ENCODE results near the gene CFAP126.
A peak's percentile ranks its signal among the peaks of the same experiment; 100 is the strongest.
"Not testable (repeated sequence)": the region's sequence is repeated elsewhere in the genome, so short reads cannot be mapped to it uniquely, and the experiment has no call there.

The CFAP126 gene, protein sequence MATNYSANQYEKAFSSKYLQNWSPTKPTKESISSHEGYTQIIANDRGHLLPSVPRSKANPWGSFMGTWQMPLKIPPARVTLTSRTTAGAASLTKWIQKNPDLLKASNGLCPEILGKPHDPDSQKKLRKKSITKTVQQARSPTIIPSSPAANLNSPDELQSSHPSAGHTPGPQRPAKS
- total RNA-seq = 0 to 0.67 (median 0) reads per million in 9 experiments

- peak; percentile 42 to 48 (median 45) for DNase-seq
- no peak within 1 kb of the TSS for H3K4me3 Mint-ChIP-seq
- no peaks in the 10 kb centered on the region for H3K27me3 Mint-ChIP-seq
- H3K4me1 Mint-ChIP-seq (ENCODE audit: low read depth in 2 of 2) = peaks cover 7% of the 10 kb centered on the region in 2 donors
- H3K27ac Mint-ChIP-seq = peak within 1 kb of the TSS; percentile 89 to 93
- peaks cover 20% of the 10 kb centered on the region for H3K36me3 Mint-ChIP-seq (ENCODE audit: insufficient read depth)
- peak; percentile 100 for ATAC-seq (replicated peaks)
- H3K9me3 Mint-ChIP-seq = no peaks in the 10 kb centered on the region
Observed at GRCh38 chr1:161367684-161368400, at the start of gene CFAP126. Gene CFAP126 (minus strand): TSS chr1:161367876. CDS start chr1:161367868, 8 bp downstream.

- not testable (repeated sequence) for H3K27ac Mint-ChIP-seq; H3K4me3 Mint-ChIP-seq; DNase-seq; H3K36me3 Mint-ChIP-seq (ENCODE audit: insufficient read depth); ATAC-seq (replicated peaks); H3K27me3 Mint-ChIP-seq; H3K9me3 Mint-ChIP-seq
- peaks cover 13 to 15% of the 10 kb centered on the region in 2 donors for H3K4me1 Mint-ChIP-seq (ENCODE audit: low read depth in 2 of 2)
Observed at GRCh38 chr1:161413050-161413449, 45.4 kb upstream of the CFAP126 start.

GRCh38 chr1:161410636-161410970, 42.9 kb upstream of the CFAP126 start:
- DNase-seq; ATAC-seq (replicated peaks); H3K9me3 Mint-ChIP-seq; H3K4me3 Mint-ChIP-seq; H3K36me3 Mint-ChIP-seq (ENCODE audit: insufficient read depth); H3K27me3 Mint-ChIP-seq: not testable (repeated sequence)
- peaks cover 15 to 19% of the 10 kb centered on the region in 2 donors for H3K4me1 Mint-ChIP-seq (ENCODE audit: low read depth in 2 of 2)
- peak overlapping the region in 1 of 2 donors; percentile 64 for H3K27ac Mint-ChIP-seq

DNA sequence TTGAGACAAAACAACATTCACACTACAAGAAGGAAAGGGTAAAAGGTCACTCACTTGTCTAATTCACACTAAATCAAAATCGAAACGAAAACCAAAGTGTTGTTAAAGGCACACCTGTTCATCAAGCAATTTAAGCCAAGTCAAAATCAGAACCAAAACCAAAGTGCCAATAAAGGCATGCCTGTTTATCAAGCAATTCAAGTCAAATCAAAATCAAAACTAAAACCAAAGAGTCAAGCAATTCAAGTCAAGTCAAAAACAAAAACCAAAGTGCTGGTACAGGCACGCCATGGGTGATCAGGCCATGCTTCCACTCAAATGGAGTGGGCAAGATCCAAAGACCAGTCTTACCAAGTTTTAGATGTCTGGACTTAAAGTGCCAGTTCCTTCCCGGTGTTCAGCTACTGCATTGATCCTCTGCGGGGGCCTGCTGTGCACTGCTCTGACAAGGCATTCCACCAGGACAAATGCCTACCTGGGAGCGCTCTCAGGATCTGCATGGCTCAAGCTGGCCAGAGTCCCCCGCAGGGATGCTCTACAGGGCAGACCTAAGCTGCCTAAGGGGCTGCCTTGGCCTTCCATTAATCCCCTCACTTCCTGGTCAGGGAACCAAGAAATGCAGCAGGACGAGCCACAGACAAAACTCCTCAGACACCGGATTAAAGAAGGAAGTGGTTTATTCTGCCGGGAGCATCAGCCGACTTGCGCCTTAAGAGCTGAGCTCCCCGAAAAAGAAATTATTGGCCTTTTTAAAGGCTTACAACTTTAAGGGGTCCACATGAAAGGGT, 42.4 kb upstream of the CFAP126 start:
- H3K9me3 Mint-ChIP-seq; H3K36me3 Mint-ChIP-seq (ENCODE audit: insufficient read depth); DNase-seq; H3K27me3 Mint-ChIP-seq: not testable (repeated sequence)
- peak; percentile 64 for ATAC-seq (replicated peaks)
- Mint-ChIP-seq H3K4me1 (ENCODE audit: low read depth in 2 of 2) (peaks cover 15 to 23% of the 10 kb centered on the region in 2 donors), H3K27ac (peak overlapping the region; percentile 64 to 84), H3K4me3 (peak overlapping the region; percentile 50 to 55)

DNA sequence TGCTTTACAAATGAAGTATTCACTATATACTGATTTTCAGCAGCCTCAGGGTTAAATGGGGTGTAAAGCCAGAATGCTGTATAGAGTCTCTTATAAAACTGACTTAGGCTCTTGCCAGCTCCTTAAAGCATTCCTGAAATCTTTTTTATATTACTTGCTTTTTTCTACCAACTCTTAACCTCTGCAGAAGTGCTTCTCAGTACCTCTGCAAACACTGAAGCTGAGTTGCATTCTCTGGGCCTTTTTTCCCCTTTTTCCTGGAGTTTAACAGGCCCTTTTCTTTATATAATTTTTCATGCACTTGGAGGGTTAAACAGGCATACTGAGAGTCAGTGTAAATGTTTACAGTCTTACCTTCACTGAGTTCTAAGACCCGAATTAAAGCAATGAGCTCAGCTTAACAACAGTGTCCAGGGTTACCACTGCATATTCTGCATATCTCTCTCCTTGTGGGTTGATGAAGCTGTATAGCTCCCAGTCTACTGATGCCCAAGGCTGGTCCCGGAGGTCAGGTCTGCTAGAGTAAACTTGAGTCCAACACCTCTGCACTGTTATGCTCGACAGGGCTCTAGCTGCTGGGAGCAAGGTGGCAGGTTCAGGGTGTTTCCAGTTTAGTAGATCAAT, 40.9 kb upstream of the CFAP126 start:
- H3K4me3 Mint-ChIP-seq = no peak overlapping the region
- H3K36me3 Mint-ChIP-seq (ENCODE audit: insufficient read depth) = peaks cover 3% of the 10 kb centered on the region
- no peaks in the 10 kb centered on the region for H3K27me3 Mint-ChIP-seq
- H3K9me3 Mint-ChIP-seq = no peaks in the 10 kb centered on the region
- H3K27ac Mint-ChIP-seq = peak overlapping the region in 1 of 2 donors; percentile 64
- H3K4me1 Mint-ChIP-seq (ENCODE audit: low read depth in 2 of 2) = peaks cover 20 to 35% of the 10 kb centered on the region in 2 donors
- ATAC-seq (replicated peaks) = no peak
- DNase-seq = no peak

GRCh38 chr1:161407451-161407985, 39.8 kb upstream of the CFAP126 start:
- Mint-ChIP-seq H3K27ac (no peak overlapping the region), H3K4me1 (ENCODE audit: low read depth in 2 of 2) (peaks cover 20 to 35% of the 10 kb centered on the region in 2 donors), H3K4me3 (no peak overlapping the region), H3K36me3 (ENCODE audit: insufficient read depth) (peaks cover 3% of the 10 kb centered on the region), H3K27me3 (no peaks in the 10 kb centered on the region), H3K9me3 (no peaks in the 10 kb centered on the region)
- ATAC-seq (replicated peaks) (no peak), DNase-seq (no peak)

DNA sequence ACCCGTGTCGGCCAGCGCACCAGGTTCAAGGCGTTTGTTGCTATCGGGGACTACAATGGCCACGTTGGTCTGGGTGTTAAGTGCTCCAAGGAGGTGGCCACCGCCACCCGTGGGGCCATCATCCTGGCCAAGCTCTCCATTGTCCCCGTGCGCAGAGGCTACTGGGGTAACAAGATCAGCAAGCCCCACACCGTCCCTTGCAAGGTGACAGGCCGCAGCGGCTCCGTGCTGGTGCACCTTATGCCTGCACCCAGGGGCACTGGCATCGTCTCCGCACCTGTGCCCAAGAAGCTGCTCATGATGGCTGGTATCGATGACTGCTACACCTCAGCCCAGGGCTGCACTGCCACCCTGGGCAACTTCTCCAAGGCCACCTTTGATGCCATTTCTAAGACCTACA, 38.9 kb upstream of the CFAP126 start:
- ATAC-seq (replicated peaks); H3K27me3 Mint-ChIP-seq; H3K4me3 Mint-ChIP-seq; H3K9me3 Mint-ChIP-seq; H3K36me3 Mint-ChIP-seq (ENCODE audit: insufficient read depth); H3K27ac Mint-ChIP-seq; DNase-seq: not testable (repeated sequence)
- peaks cover 23 to 35% of the 10 kb centered on the region in 2 donors for H3K4me1 Mint-ChIP-seq (ENCODE audit: low read depth in 2 of 2)

DNA sequence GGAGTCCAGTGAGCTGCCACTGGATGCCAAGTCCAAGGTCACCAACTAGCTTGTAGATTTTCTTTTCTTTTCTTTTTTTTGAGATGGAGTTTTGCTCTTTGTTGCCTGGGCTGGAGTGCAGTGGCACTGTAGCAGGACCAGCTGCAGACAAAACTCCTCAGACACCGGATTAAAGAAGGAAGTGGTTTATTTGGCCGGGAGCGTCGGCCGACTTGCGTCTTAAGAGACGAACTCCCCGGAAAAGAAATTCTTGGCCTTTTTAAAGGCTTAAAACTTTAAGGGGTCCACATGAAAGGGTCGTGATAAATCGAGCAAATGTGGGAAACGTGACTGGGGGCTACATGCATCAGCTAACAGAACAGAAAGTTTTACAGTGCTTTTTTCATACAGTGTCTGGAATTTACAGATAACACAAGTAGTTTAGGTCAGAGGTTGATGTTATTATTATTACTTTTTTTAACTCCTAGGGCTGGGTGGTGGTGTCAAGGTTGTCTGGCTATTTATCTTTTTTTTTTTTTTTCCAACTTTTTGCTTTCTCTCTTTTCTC, 36.4 kb upstream of the CFAP126 start:
- Mint-ChIP-seq H3K9me3 (no peaks in the 10 kb centered on the region), H3K27ac (no peak overlapping the region)

DNA sequence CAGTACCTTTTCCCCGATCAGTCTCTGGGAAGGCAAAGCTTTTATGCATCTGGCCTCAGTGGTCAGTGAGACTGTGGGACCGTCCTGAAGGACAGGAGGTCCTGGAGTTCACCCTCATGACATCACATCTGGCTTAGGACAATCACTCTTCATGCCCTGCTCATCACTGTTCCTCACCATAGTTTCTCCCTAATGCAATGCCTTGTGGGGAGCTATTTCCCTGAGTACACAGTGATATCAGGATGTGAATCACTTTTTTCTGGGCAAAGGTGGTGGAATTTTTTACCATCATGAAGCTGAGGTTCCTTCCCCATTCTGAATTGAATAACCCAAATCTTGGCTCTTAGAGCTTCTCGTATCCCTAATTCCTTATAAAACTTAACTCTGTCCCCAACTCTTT, 34.8 kb upstream of the CFAP126 start:
- ATAC-seq (replicated peaks) (no peak), DNase-seq (no peak)
- H3K4me3 Mint-ChIP-seq = no peak overlapping the region
- H3K27ac Mint-ChIP-seq = no peak overlapping the region
- peaks cover 0 to 4% of the 10 kb centered on the region in 2 donors for H3K27me3 Mint-ChIP-seq
- H3K4me1 Mint-ChIP-seq (ENCODE audit: low read depth in 2 of 2) = peaks cover 29 to 43% of the 10 kb centered on the region in 2 donors
- no peaks in the 10 kb centered on the region for H3K9me3 Mint-ChIP-seq
- peaks cover 34% of the 10 kb centered on the region for H3K36me3 Mint-ChIP-seq (ENCODE audit: insufficient read depth)

More for the DNA sequence above, 36.4 kb upstream of the CFAP126 start:
- peaks cover 0 to 4% of the 10 kb centered on the region in 2 donors for H3K27me3 Mint-ChIP-seq
- peaks cover 24% of the 10 kb centered on the region for H3K36me3 Mint-ChIP-seq (ENCODE audit: insufficient read depth)
- DNase-seq (no peak), ATAC-seq (replicated peaks) (no peak)
- peak overlapping the region in 1 of 2 donors; percentile 29 for H3K4me3 Mint-ChIP-seq
- peaks cover 31 to 43% of the 10 kb centered on the region in 2 donors for H3K4me1 Mint-ChIP-seq (ENCODE audit: low read depth in 2 of 2)

DNA sequence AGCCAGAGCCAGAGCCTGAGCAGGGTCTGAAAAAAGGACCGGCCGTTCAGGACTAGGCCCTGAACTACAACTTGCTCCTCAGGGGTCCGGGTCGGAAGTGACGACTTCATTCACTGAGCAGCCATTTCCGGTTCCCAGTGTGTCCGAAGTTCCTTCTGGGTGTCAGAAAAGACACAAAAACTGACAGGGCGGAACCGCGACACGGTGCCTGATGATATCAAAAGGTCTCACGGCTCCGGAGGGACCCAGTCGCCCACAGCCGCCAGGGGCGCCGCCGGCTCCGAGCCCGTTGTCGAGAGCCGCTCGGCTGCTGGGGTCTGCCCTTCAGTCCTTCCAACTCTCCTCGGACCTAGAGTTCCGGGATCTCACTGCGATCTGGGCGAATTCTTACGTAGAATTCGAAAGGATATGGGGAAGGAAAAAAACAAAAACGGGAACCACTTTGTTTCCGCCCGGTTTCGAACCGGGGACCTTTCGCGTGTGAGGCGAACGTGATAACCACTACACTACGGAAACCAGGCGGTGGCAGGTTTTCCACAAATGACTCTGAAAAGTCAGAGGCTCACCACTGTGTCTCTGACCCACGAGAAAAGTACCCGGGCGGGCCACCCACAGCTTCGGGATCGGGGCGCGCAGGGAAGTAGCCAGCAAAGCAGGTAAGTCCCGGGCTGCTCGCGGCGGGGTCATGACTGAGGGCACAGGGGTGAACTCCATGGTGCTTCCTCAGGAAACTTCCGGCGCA, 31.8 kb upstream of the CFAP126 start:
- Mint-ChIP-seq H3K27ac (peak overlapping the region; percentile 100), H3K9me3 (no peaks in the 10 kb centered on the region), H3K36me3 (ENCODE audit: insufficient read depth) (peaks cover 31% of the 10 kb centered on the region), H3K4me3 (peak overlapping the region; percentile 93 to 98), H3K27me3 (peaks cover 4% of the 10 kb centered on the region in 2 donors), H3K4me1 (ENCODE audit: low read depth in 2 of 2) (peaks cover 29 to 37% of the 10 kb centered on the region in 2 donors)
- DNase-seq = peak; percentile 96
- ATAC-seq (replicated peaks) = peak; percentile 83

GRCh38 chr1:161398900-161399256, 31.2 kb upstream of the CFAP126 start:
- DNase-seq (no peak), ATAC-seq (replicated peaks) (peak; percentile 34)
- Mint-ChIP-seq H3K4me3 (peak overlapping the region; percentile 93 to 98), H3K27me3 (peaks cover 4 to 9% of the 10 kb centered on the region in 2 donors), H3K36me3 (ENCODE audit: insufficient read depth) (peaks cover 31% of the 10 kb centered on the region), H3K4me1 (ENCODE audit: low read depth in 2 of 2) (peaks cover 27 to 31% of the 10 kb centered on the region in 2 donors), H3K27ac (peak overlapping the region; percentile 100), H3K9me3 (no peaks in the 10 kb centered on the region)

DNA sequence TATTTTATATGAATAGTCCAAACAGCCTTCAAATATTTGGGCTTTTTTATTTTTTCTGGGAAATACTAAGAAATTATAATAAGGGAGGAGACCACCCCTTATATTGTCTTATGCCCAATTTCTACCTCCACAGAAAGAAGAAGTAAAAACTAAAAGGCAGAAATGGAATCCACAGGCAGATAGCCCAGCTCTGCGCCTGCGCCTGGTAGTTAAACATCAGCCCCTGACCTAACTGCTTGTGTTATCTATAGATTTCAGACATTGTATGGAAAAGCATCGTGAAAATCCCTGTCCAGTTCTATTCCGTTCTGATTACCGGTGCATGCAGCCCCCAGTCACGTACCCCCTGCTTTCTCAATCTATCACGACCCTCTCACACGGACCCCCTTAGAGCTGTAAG, 29.4 kb upstream of the CFAP126 start:
- not testable (repeated sequence) for ATAC-seq (replicated peaks); DNase-seq; H3K27ac Mint-ChIP-seq; H3K9me3 Mint-ChIP-seq; H3K4me3 Mint-ChIP-seq
- H3K27me3 Mint-ChIP-seq = peaks cover 4 to 15% of the 10 kb centered on the region in 2 donors
- peaks cover 31% of the 10 kb centered on the region for H3K36me3 Mint-ChIP-seq (ENCODE audit: insufficient read depth)
- peaks cover 22 to 28% of the 10 kb centered on the region in 2 donors for H3K4me1 Mint-ChIP-seq (ENCODE audit: low read depth in 2 of 2)

Data from effector memory CD8-positive, alpha-beta T cell (primary cell).